GM18873 (cell line): ENCODE results near the gene KAZN.

Experiments
- ATAC-seq: cut with Tn5 transposase; IDR thresholded peaks from one replicate; pipeline ENCODE4 v1.9.1; 2021; ENCODE audit warnings: mild to moderate bottlenecking, moderate library complexity, moderate number of reproducible peaks; ENCODE audit not compliant: unreplicated experiment, low FRiP score

KAZN gene

GRCh38 chr1:14941864-14942263 lies 343.4 kb downstream of the KAZN start:
- no peak for ATAC-seq

- ATAC-seq, result no peak
Measured at GRCh38 chr1:14944471-14944985, 346.0 kb downstream of the KAZN start.

GRCh38 chr1:14945132-14946010 lies 346.9 kb downstream of the KAZN start:
- ATAC-seq, result no peak

GRCh38 chr1:14946011-14946359 lies 347.5 kb downstream of the KAZN start:
- no peak for ATAC-seq

- ATAC-seq, result no peak
Measured at GRCh38 chr1:14946684-14947238, 348.3 kb downstream of the KAZN start.

- ATAC-seq, result no peak
Measured at GRCh38 chr1:14947421-14947820, 348.9 kb downstream of the KAZN start.

GRCh38 chr1:14948112-14948652 lies 349.7 kb downstream of the KAZN start:
- no peak for ATAC-seq

- ATAC-seq, result no peak
Measured at GRCh38 chr1:14949270-14949835, 350.9 kb downstream of the KAZN start.

GRCh38 chr1:14949836-14950713 lies 351.6 kb downstream of the KAZN start:
- no peak for ATAC-seq

GRCh38 chr1:14951766-14952165 lies 353.3 kb downstream of the KAZN start:
- no peak for ATAC-seq

GRCh38 chr1:14952626-14953314 lies 354.3 kb downstream of the KAZN start:
- no peak for ATAC-seq

GRCh38 chr1:14954210-14954609 lies 355.7 kb downstream of the KAZN start:
- no peak for ATAC-seq

- ATAC-seq, result no peak
Measured at GRCh38 chr1:14954930-14955329, 356.4 kb downstream of the KAZN start.

- ATAC-seq, result no peak
Measured at GRCh38 chr1:14955402-14955801, 356.9 kb downstream of the KAZN start.

- no peak for ATAC-seq
Measured at GRCh38 chr1:14955976-14956375, 357.5 kb downstream of the KAZN start.

- ATAC-seq, result no peak
Measured at GRCh38 chr1:14956579-14957195, 358.2 kb downstream of the KAZN start.

- ATAC-seq, result no peak
Measured at GRCh38 chr1:14957375-14958098, 359.1 kb downstream of the KAZN start.

- no peak for ATAC-seq
Measured at GRCh38 chr1:14958249-14959058, 360.0 kb downstream of the KAZN start.
